Fibroblast of the aortic adventitia (primary cell): ENCODE measurements around the gene ZFPM1. TPM values are rescaled to one million over a fixed set of nuclear protein-coding genes. Genes with fewer than 3 reads are reported as not detected.

Experiments
- DNase-seq: peaks from one replicate; pipeline ENCODE4 v3.0.0-alpha.2; 2010; ENCODE audit warnings: low read depth
- H3K4me3 ChIP-seq: 2 replicates; pipeline ENCODE4 v1.5.1; 2011; ENCODE audit warnings: low read depth, mild to moderate bottlenecking, control low read depth, low read length, moderate library complexity
- total RNA-seq: library from RNA; depleted of rRNA; stranded (reverse); fragments of >200 nt; gene quantifications from 2 replicates; pipeline ENCODE4 v1.2.3, GENCODE V29; 2012; ENCODE audit warnings: low replicate concordance
- TF ChIP-seq, protein P1 (sequence below): IDR thresholded peaks from 2 replicates; pipeline ENCODE4 v1.5.1; 2011; ENCODE audit warnings: mild to moderate bottlenecking, low read length, control low read depth, inconsistent platforms; ENCODE audit not compliant: insufficient read depth

Gene ZFPM1
- total RNA-seq, 1 donor: 4.2 TPM

DNA sequence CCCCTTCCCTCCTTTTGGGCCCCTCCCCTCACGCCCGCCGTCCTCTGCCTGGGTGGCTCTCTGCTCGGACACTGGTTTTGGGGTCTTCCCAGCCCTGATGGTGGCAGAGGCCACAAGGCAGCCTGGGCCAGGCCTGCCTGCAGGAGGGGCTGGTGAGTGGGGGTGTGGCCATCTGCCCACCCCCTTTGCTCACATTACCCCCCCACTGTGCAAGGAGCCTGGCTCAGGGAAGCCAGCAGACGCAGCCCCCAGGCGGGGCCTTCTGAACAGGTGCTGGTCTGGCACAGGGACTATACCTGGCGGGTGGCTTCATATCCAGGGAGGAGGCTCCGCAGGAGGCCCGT, 10.7 kb upstream of the ZFPM1 start:
- TF ChIP-seq, protein P1, sequence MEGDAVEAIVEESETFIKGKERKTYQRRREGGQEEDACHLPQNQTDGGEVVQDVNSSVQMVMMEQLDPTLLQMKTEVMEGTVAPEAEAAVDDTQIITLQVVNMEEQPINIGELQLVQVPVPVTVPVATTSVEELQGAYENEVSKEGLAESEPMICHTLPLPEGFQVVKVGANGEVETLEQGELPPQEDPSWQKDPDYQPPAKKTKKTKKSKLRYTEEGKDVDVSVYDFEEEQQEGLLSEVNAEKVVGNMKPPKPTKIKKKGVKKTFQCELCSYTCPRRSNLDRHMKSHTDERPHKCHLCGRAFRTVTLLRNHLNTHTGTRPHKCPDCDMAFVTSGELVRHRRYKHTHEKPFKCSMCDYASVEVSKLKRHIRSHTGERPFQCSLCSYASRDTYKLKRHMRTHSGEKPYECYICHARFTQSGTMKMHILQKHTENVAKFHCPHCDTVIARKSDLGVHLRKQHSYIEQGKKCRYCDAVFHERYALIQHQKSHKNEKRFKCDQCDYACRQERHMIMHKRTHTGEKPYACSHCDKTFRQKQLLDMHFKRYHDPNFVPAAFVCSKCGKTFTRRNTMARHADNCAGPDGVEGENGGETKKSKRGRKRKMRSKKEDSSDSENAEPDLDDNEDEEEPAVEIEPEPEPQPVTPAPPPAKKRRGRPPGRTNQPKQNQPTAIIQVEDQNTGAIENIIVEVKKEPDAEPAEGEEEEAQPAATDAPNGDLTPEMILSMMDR: no peak
- no peak for DNase-seq
- no peak overlapping the region for H3K4me3 ChIP-seq

DNA sequence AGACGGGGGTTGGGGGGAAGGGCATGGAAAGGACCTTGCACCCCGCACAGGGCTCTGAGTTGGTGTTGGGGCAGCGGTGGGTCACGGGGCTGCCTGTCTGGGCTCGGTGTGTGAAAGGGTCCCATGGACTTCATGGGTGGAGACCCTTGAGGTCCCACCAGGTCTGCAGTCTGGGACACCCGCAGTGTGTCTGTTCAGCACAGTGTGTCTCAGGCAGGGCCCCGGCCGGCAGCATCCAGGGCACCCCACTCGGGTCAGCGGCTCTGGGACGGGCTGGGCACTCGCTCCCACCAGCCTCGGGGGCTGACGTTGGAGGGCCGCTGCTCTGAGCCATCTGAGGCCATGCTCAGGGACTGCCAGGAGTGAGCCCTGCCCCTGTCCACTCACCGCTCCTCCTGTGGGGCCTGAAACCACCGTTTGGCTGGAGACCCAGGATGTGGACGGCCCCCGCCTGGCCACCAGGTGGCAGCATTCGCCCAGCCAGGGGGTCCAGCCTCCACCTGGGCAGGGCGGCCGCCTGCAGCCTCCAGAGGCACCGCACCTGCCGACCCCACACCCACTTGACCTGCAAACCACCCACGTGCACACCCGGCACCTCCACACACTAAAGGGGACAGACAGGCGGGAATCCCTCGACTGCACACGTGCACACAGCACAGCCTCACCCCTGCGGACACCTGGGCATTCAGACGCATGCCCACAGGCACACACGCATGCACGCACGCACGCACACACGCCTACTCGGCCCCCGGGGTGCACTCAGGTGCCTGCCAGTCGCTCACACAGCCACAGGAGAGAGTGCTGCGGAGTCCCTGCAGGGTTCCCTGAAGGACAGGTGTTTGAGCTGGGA, 10.1 kb upstream of the ZFPM1 start:
- TF ChIP-seq, protein P1: peak; percentile 91
- DNase-seq: peak; percentile 63
- H3K4me3 ChIP-seq: no peak overlapping the region

GRCh38 chr16:88444826-88445582, 8.1 kb upstream of the ZFPM1 start:
- DNase-seq: no peak
- TF ChIP-seq, protein P1: no peak
- H3K4me3 ChIP-seq: no peak overlapping the region

DNA sequence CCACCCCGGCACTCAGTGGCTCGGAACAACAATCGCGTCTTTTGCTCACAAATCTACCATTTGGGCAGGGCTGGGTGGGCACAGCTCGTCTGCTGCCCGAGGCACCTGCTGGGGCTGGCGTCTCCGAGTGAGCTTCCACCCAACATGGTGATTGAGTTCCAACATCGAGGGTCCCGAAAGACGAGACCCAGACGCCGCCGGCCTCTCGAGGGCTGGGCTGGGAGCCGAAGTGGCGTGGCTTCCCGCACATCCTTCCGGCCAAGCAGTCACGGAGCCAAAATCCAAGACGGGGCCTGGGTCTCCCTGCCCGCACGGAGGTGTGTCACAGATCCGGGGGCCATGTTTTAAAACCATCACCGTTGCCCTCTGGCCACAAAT, 7.5 kb upstream of the ZFPM1 start:
- no peak overlapping the region for H3K4me3 ChIP-seq
- no peak for DNase-seq
- TF ChIP-seq, protein P1: no peak

GRCh38 chr16:88446061-88446460, 7.0 kb upstream of the ZFPM1 start:
- TF ChIP-seq, protein P1: no peak
- H3K4me3 ChIP-seq: no peak overlapping the region
- no peak for DNase-seq

- no peak overlapping the region for H3K4me3 ChIP-seq
- TF ChIP-seq, protein P1: no peak
- DNase-seq: no peak
Observed at GRCh38 chr16:88446736-88447135, 6.3 kb upstream of the ZFPM1 start.
